Vagina (tissue), 2 donors: Measurements from ENCODE around the gene MEGF8.

ENCODE experiments used
- POLR2A ChIP-seq, 2 donors: fragments of 450-650 bp; IDR thresholded peaks; one replicate each; pipeline ENCODE4 v1.6.1; 2017; ENCODE audit warnings: antibody characterized with exemption in 2 of 2, mild to moderate bottlenecking in 2 of 2, moderate library complexity in 2 of 2
- POLR2AphosphoS5 ChIP-seq, 2 donors: sonication (generic); formaldehyde crosslinking; IDR thresholded peaks; one replicate each; pipeline ENCODE4 v1.9.0; 2017; ENCODE audit warnings: antibody characterized with exemption in 2 of 2, mild to moderate bottlenecking in 2 of 2, low read depth in 1 of 2; ENCODE audit not compliant: insufficient read depth in 1 of 2
- TF ChIP-seq, protein P1 (sequence below), 3 experiments: fragments of 450-650 bp in 2 of 3; fragments of 200-600 bp in 1 of 3; sonication (generic) in 1 of 3; IDR thresholded peaks; one replicate each; pipeline ENCODE4 v1.5.1; 2017 to 2019; ENCODE audit warnings: antibody characterized with exemption in 3 of 3, mild to moderate bottlenecking in 2 of 3, moderate library complexity in 2 of 3

DNA sequence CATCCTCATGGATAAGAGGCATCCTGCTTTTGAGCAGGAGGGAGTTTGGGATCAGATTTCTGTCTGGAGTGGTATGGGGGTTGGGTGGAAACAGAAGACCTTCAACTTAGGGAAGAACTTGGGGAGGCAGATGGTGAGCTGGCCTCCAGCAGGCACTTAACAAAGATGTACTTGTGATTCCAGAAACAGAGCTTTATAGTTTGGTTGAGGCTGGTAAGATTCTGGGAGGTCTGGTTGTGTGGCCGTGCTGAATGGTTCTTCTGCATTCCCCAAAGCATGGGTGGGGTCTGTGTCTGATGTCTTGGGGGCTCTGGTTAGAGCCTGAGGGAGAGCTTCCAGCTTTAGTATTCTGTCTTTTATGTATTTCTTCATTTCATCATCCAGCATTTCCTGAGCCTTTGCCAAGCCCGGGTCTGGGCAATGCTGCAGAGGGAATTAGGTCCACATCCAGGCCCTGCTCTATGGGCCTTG, 4.8 kb downstream of the MEGF8 start:
- TF ChIP-seq POLR2A (IDR thresholded peaks at IDR 0.05) (no peak), POLR2AphosphoS5 (IDR thresholded peaks at IDR 0.05; ENCODE audit: insufficient read depth in 1 of 2, low read depth in 1 of 2) (no peak)
- TF ChIP-seq, protein P1, sequence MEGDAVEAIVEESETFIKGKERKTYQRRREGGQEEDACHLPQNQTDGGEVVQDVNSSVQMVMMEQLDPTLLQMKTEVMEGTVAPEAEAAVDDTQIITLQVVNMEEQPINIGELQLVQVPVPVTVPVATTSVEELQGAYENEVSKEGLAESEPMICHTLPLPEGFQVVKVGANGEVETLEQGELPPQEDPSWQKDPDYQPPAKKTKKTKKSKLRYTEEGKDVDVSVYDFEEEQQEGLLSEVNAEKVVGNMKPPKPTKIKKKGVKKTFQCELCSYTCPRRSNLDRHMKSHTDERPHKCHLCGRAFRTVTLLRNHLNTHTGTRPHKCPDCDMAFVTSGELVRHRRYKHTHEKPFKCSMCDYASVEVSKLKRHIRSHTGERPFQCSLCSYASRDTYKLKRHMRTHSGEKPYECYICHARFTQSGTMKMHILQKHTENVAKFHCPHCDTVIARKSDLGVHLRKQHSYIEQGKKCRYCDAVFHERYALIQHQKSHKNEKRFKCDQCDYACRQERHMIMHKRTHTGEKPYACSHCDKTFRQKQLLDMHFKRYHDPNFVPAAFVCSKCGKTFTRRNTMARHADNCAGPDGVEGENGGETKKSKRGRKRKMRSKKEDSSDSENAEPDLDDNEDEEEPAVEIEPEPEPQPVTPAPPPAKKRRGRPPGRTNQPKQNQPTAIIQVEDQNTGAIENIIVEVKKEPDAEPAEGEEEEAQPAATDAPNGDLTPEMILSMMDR (IDR thresholded peaks at IDR 0.05), result no peak
